ENCODE data around the gene FGF12.

The FGF12 gene

GRCh38 chr3:192653862-192654261 lies 73.5 kb downstream of the FGF12 start:
- DNase-seq (ENCODE audit: low read depth): no peak
- in situ Hi-C loops (cut with HindIII; ENCODE audit: low sequenced_read_pairs): no loop called here
- H3K4me3 ChIP-seq (ENCODE audit: low read depth, low read length): no peak overlapping the region
- TF ChIP-seq, protein P1, sequence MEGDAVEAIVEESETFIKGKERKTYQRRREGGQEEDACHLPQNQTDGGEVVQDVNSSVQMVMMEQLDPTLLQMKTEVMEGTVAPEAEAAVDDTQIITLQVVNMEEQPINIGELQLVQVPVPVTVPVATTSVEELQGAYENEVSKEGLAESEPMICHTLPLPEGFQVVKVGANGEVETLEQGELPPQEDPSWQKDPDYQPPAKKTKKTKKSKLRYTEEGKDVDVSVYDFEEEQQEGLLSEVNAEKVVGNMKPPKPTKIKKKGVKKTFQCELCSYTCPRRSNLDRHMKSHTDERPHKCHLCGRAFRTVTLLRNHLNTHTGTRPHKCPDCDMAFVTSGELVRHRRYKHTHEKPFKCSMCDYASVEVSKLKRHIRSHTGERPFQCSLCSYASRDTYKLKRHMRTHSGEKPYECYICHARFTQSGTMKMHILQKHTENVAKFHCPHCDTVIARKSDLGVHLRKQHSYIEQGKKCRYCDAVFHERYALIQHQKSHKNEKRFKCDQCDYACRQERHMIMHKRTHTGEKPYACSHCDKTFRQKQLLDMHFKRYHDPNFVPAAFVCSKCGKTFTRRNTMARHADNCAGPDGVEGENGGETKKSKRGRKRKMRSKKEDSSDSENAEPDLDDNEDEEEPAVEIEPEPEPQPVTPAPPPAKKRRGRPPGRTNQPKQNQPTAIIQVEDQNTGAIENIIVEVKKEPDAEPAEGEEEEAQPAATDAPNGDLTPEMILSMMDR (IDR thresholded peaks at IDR 0.05; ENCODE audit: low read depth, low read length, missing control alignments): no peak

DNA sequence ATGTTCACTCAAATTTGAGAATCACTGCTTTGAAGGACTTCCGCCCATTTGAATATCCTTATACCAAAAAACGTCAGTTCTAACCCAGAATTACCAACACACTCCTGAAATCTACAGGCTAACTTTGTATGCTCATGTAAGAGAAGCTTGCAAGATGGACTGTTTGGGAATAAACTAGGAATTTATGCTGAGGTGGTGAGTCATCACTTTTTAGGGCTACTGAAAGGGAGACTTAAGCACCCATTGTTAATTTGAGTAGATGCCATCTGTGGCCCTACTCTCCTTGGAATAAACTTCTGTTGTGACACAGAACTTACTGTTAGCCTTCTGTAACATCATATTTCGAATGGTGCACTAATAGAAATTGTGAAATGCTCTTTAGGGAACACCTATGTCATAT lies 74.6 kb downstream of the FGF12 start:
- TF ChIP-seq, protein P1 (IDR thresholded peaks at IDR 0.05; ENCODE audit: low read depth, low read length, missing control alignments): no peak
- no peak for DNase-seq (ENCODE audit: low read depth)
- in situ Hi-C loops (cut with HindIII; ENCODE audit: low sequenced_read_pairs): no loop called here
- H3K4me3 ChIP-seq (ENCODE audit: low read depth, low read length): no peak overlapping the region

GRCh38 chr3:192651836-192652512 lies 75.4 kb downstream of the FGF12 start:
- in situ Hi-C loops (cut with HindIII; ENCODE audit: low sequenced_read_pairs): no loop called here
- no peak for DNase-seq (ENCODE audit: low read depth)
- H3K4me3 ChIP-seq (ENCODE audit: low read depth, low read length): no peak overlapping the region
- TF ChIP-seq, protein P1 (IDR thresholded peaks at IDR 0.05; ENCODE audit: low read depth, low read length, missing control alignments): no peak

GRCh38 chr3:192645437-192645836 lies 81.9 kb downstream of the FGF12 start:
- no peak for DNase-seq (ENCODE audit: low read depth)
- TF ChIP-seq, protein P1 (IDR thresholded peaks at IDR 0.05; ENCODE audit: low read depth, low read length, missing control alignments): no peak
- in situ Hi-C loops (cut with HindIII; ENCODE audit: low sequenced_read_pairs): no loop called here
- no peak overlapping the region for H3K4me3 ChIP-seq (ENCODE audit: low read depth, low read length)

DNA sequence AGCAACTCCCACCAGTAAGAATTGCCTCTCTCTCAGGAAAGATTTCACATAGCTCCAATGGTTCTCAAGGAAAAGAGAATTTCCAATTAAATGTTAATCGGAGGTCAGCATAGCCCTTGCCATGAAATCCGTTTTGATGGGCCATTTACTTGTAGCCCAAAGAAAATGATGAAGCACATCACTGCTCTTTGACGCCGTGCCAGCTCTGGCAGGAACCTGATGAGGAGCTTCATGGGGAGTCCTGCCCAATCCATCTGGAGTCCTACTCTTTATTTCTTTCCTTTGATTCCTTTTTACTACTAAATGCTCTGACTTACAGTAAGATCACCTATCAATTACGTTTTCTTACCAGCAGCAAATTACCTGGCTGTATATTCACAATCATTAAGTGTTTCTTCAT lies 84.7 kb downstream of the FGF12 start:
- DNase-seq (ENCODE audit: low read depth): no peak
- in situ Hi-C loops (cut with HindIII; ENCODE audit: low sequenced_read_pairs): no loop called here
- no peak overlapping the region for H3K4me3 ChIP-seq (ENCODE audit: low read depth, low read length)
- TF ChIP-seq, protein P1 (IDR thresholded peaks at IDR 0.05; ENCODE audit: low read depth, low read length, missing control alignments): no peak

DNA sequence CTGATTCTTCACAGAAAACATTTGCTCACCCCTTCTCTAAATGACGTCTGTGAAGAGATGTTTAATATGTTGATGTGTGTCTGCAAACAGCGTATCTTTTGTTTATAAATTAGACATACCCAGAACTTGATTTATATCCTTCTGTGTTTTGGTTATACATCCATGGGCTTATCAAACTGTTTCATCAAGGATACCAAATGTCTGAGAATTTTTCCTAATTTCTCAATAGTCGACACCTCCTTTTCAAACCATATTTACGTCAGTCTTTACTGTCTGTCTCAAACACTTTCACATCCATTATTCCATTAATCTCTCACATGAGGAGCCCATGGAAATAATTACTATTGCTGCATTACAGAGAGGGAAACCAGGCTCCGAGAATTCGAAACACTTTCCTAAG lies 85.4 kb downstream of the FGF12 start:
- H3K4me3 ChIP-seq (ENCODE audit: low read depth, low read length): no peak overlapping the region
- DNase-seq (ENCODE audit: low read depth): no peak
- in situ Hi-C loops (cut with HindIII; ENCODE audit: low sequenced_read_pairs): no loop called here
- TF ChIP-seq, protein P1 (IDR thresholded peaks at IDR 0.05; ENCODE audit: low read depth, low read length, missing control alignments): no peak

Measured in astrocyte of the cerebellum (primary cell).